ENCODE measurements around the gene MRPS10.

MRPS10 gene

DNA sequence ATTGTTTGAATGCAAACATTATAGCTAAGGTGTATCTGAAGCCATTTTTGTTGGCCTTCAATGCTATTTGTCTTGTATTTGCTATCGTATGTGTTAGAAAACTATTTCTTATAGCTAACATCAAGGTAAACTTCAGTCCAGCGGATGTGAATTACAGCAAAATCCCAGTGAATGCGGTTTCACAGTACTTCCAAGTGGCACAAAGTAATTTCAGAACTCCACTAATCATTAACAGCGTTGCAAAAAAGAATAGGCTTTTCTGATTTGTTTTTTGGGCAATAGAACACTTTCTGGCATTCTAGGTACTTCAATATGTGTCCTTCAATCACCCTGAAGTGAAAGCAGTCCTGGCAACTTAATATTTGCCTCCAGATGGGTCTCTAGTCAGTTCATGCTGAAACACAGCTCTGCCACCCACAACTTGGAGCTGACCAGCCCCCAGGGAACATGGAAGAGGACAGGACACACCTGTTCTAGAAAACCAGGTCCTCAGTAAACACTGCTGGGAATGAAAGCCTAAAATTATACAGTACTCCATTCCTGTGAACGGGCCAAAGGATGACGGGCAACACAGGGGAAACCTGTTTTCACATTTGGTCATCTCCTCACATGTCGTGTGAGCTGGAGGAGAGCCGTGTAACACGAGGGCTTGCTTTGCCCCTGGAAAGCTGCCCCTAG is 9.7 kb upstream of the MRPS10 start:
- Histone ChIP-seq H4K20me1 (ENCODE audit: control insufficient read depth, insufficient read depth, low read depth, low read length) (no peaks in the 10 kb centered on the region), H3K36me3 (ENCODE audit: control insufficient read depth, low read length) (peaks cover 12% of the 10 kb centered on the region; the same call in 1 of the 2 replicates), H3K27me3 (ENCODE audit: control insufficient read depth, low read length) (no peaks in the 10 kb centered on the region), H3K9me2 (replicated peaks; ENCODE audit: control insufficient read depth, low read length) (no peaks in the 10 kb centered on the region), H3K9me3 (ENCODE audit: control insufficient read depth, insufficient read depth, low read length) (no peaks in the 10 kb centered on the region), H3K4me3 (ENCODE audit: low read length) (no peak overlapping the region), H3K4me1 (ENCODE audit: control insufficient read depth, low read length) (peaks cover 24% of the 10 kb centered on the region), H3K4me2 (ENCODE audit: low read length) (no peak overlapping the region), H3F3A (ENCODE audit: control insufficient read depth, insufficient read depth) (peaks cover 3% of the 10 kb centered on the region; the same call in 1 of the 2 replicates), H3K27ac (ENCODE audit: low read depth, low read length) (no peak overlapping the region), H3K79me2 (ENCODE audit: control insufficient read depth, low read length) (no peaks in the 10 kb centered on the region)
- no peak for TF ChIP-seq EZH2phosphoT487 (IDR thresholded peaks at IDR 0.05; ENCODE audit: borderline replicate concordance, low read length)
- TF ChIP-seq CTCF (IDR thresholded peaks at IDR 0.05; ENCODE audit: low read depth, low read length, poor library complexity, severe bottlenecking), result no peak

DNA sequence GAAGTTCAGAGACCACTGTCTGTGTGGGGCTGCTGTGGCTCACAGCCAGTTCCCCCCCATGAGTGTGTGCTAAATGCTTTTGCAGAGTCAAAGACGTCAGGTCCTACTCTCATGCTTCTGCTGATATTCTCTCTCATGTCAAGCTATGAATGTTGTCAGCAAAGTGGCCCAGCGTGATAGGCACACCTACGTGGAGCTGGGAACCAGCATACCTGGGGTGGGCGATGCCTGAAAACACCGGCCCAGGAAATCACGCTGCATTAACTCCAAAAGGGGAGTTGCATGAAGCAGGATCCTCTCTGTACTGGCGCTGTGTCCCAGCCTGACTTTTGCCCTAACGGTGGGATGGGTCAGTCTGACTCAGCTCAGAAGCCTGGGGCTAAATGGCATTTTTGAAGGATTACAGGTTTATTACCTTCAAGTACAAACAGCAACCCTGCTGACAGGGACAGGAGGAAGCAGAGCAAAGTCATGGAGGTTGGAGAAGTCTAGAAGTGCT is 9.0 kb upstream of the MRPS10 start:
- H3K79me2 ChIP-seq (ENCODE audit: control insufficient read depth, low read length), result no peaks in the 10 kb centered on the region
- TF ChIP-seq CTCF (IDR thresholded peaks at IDR 0.05; ENCODE audit: low read depth, low read length, poor library complexity, severe bottlenecking) (no peak), EZH2phosphoT487 (IDR thresholded peaks at IDR 0.05; ENCODE audit: borderline replicate concordance, low read length) (no peak)
- H3K4me2 ChIP-seq (ENCODE audit: low read length), result no peak overlapping the region
- H3K36me3 ChIP-seq (ENCODE audit: control insufficient read depth, low read length), result peaks cover 12% of the 10 kb centered on the region; the same call in 1 of the 2 replicates
- H3K9me3 ChIP-seq (ENCODE audit: control insufficient read depth, insufficient read depth, low read length), result no peaks in the 10 kb centered on the region
- peaks cover 24% of the 10 kb centered on the region for H3K4me1 ChIP-seq (ENCODE audit: control insufficient read depth, low read length)
- H3K4me3 ChIP-seq (ENCODE audit: low read length), result no peak overlapping the region
- peaks cover 3% of the 10 kb centered on the region; the same call in 1 of the 2 replicates for H3F3A ChIP-seq (ENCODE audit: control insufficient read depth, insufficient read depth)
- H4K20me1 ChIP-seq (ENCODE audit: control insufficient read depth, insufficient read depth, low read depth, low read length), result no peaks in the 10 kb centered on the region
- no peaks in the 10 kb centered on the region for H3K9me2 ChIP-seq (replicated peaks; ENCODE audit: control insufficient read depth, low read length)
- H3K27me3 ChIP-seq (ENCODE audit: control insufficient read depth, low read length), result no peaks in the 10 kb centered on the region
- no peak overlapping the region for H3K27ac ChIP-seq (ENCODE audit: low read depth, low read length)

DNA sequence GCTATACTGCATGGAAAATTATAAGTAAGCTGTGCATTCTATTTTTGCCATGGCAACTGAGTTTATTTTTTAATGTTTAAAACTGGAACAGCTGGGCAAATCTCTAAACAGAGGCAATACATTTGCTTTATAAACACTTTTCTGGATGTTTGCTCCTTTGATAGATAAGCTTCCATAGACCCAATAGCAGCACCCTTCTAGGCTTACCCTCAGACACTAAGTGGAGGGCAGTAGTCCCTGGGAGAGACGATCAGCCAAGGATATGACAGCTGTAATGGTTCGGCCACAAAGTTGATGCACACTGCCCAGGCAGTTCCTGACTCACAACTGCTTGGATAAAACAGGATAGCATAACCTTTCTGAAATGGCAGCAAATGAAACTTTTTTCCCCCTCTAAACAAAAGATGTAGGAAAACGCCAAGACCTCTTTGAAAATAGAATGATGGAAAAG is 8.5 kb upstream of the MRPS10 start:
- H3K9me2 ChIP-seq (replicated peaks; ENCODE audit: control insufficient read depth, low read length), result no peaks in the 10 kb centered on the region
- H3K9me3 ChIP-seq (ENCODE audit: control insufficient read depth, insufficient read depth, low read length), result no peaks in the 10 kb centered on the region
- peaks cover 3% of the 10 kb centered on the region; the same call in 1 of the 2 replicates for H3F3A ChIP-seq (ENCODE audit: control insufficient read depth, insufficient read depth)
- no peaks in the 10 kb centered on the region for H3K79me2 ChIP-seq (ENCODE audit: control insufficient read depth, low read length)
- no peaks in the 10 kb centered on the region for H3K27me3 ChIP-seq (ENCODE audit: control insufficient read depth, low read length)
- TF ChIP-seq EZH2phosphoT487 (IDR thresholded peaks at IDR 0.05; ENCODE audit: borderline replicate concordance, low read length), result no peak
- H3K4me3 ChIP-seq (ENCODE audit: low read length), result no peak overlapping the region
- peaks cover 12% of the 10 kb centered on the region; the same call in 1 of the 2 replicates for H3K36me3 ChIP-seq (ENCODE audit: control insufficient read depth, low read length)
- no peak overlapping the region for H3K4me2 ChIP-seq (ENCODE audit: low read length)
- H3K4me1 ChIP-seq (ENCODE audit: control insufficient read depth, low read length), result peaks cover 24% of the 10 kb centered on the region
- no peaks in the 10 kb centered on the region for H4K20me1 ChIP-seq (ENCODE audit: control insufficient read depth, insufficient read depth, low read depth, low read length)
- no peak overlapping the region for H3K27ac ChIP-seq (ENCODE audit: low read depth, low read length)

GRCh38 chr6:42225419-42225818 is 7.8 kb upstream of the MRPS10 start:
- H3K9me3 ChIP-seq (ENCODE audit: control insufficient read depth, insufficient read depth, low read length), result no peaks in the 10 kb centered on the region
- peaks cover 12% of the 10 kb centered on the region; the same call in 1 of the 2 replicates for H3K36me3 ChIP-seq (ENCODE audit: control insufficient read depth, low read length)
- H3K4me2 ChIP-seq (ENCODE audit: low read length), result peak overlapping the region; percentile 31
- 0 out of 2 replicates have a peak overlapping the region, but pooled peaks have one; percentile 9 for H3K4me3 ChIP-seq (ENCODE audit: low read length)
- H3F3A ChIP-seq (ENCODE audit: control insufficient read depth, insufficient read depth), result peaks cover 3% of the 10 kb centered on the region; the same call in 1 of the 2 replicates
- peaks cover 24% of the 10 kb centered on the region for H3K4me1 ChIP-seq (ENCODE audit: control insufficient read depth, low read length)
- no peak for TF ChIP-seq CTCF (IDR thresholded peaks at IDR 0.05; ENCODE audit: low read depth, low read length, poor library complexity, severe bottlenecking)
- TF ChIP-seq EZH2phosphoT487 (IDR thresholded peaks at IDR 0.05; ENCODE audit: borderline replicate concordance, low read length), result no peak
- no peaks in the 10 kb centered on the region for H3K9me2 ChIP-seq (replicated peaks; ENCODE audit: control insufficient read depth, low read length)
- H4K20me1 ChIP-seq (ENCODE audit: control insufficient read depth, insufficient read depth, low read depth, low read length), result no peaks in the 10 kb centered on the region
- no peaks in the 10 kb centered on the region for H3K27me3 ChIP-seq (ENCODE audit: control insufficient read depth, low read length)
- no peaks in the 10 kb centered on the region for H3K79me2 ChIP-seq (ENCODE audit: control insufficient read depth, low read length)
- H3K27ac ChIP-seq (ENCODE audit: low read depth, low read length), result no peak overlapping the region
